ENCODE measurements around the gene PLCD3.

PLCD3 gene

GRCh38 chr17:45149669-45150664 lies 17.7 kb upstream of the PLCD3 start:
- DNase-seq (ENCODE audit: low read depth in 2 of 2), result no peak

- no peak for DNase-seq (ENCODE audit: low read depth in 2 of 2)
Observed at GRCh38 chr17:45149037-45149668, 16.8 kb upstream of the PLCD3 start.

- DNase-seq (ENCODE audit: low read depth in 2 of 2), result peak; percentile 100
Observed at GRCh38 chr17:45148183-45149036, 16.1 kb upstream of the PLCD3 start, which contains the start of gene HEXIM1. TSS of gene HEXIM1 (plus strand) at chr17:45148475. CDS start at chr17:45149191, 716 bp downstream.

- DNase-seq (ENCODE audit: low read depth in 2 of 2), result peak; percentile 96
Observed at GRCh38 chr17:45147581-45148182, 15.4 kb upstream of the PLCD3 start.

- DNase-seq (ENCODE audit: low read depth in 2 of 2), result no peak
Observed at GRCh38 chr17:45146890-45147580, 14.7 kb upstream of the PLCD3 start.

GRCh38 chr17:45146592-45146889 lies 14.2 kb upstream of the PLCD3 start:
- DNase-seq (ENCODE audit: low read depth in 2 of 2), result no peak

GRCh38 chr17:45146166-45146565 lies 13.9 kb upstream of the PLCD3 start:
- DNase-seq (ENCODE audit: low read depth in 2 of 2), result no peak

GRCh38 chr17:45145035-45145389 lies 12.7 kb upstream of the PLCD3 start:
- no peak for DNase-seq (ENCODE audit: low read depth in 2 of 2)

GRCh38 chr17:45144199-45145034 lies 12.1 kb upstream of the PLCD3 start:
- no peak for DNase-seq (ENCODE audit: low read depth in 2 of 2)

- DNase-seq (ENCODE audit: low read depth in 2 of 2), result peak; percentile 78 to 81
Observed at GRCh38 chr17:45143767-45144198, 11.5 kb upstream of the PLCD3 start.

- no peak for DNase-seq (ENCODE audit: low read depth in 2 of 2)
Observed at GRCh38 chr17:45143094-45143670, 10.9 kb upstream of the PLCD3 start.

GRCh38 chr17:45139533-45139920 lies 7.2 kb upstream of the PLCD3 start:
- no peak for DNase-seq (ENCODE audit: low read depth in 2 of 2)

- DNase-seq (ENCODE audit: low read depth in 2 of 2), result no peak
Observed at GRCh38 chr17:45138911-45139532, 6.7 kb upstream of the PLCD3 start.

GRCh38 chr17:45137561-45138305 lies 5.4 kb upstream of the PLCD3 start:
- DNase-seq (ENCODE audit: low read depth in 2 of 2), result no peak

GRCh38 chr17:45136846-45137560 lies 4.7 kb upstream of the PLCD3 start:
- DNase-seq (ENCODE audit: low read depth in 2 of 2), result no peak

- no peak for DNase-seq (ENCODE audit: low read depth in 2 of 2)
Observed at GRCh38 chr17:45135978-45136791, 3.9 kb upstream of the PLCD3 start.
